Gastrocnemius medialis (tissue), 4 donors: Measurements from ENCODE around the gene PPOX. TPM values are rescaled to one million over a fixed set of nuclear protein-coding genes. Genes with fewer than 3 reads are reported as not detected.
A peak's percentile ranks its signal among the peaks of the same experiment; 100 is the strongest.

Experiments
- ATAC-seq, 2 donors: fragments of 150-250 bp; one replicate each; pipeline ENCODE4 v1.9.1; 2016
- DNase-seq, 2 donors: peaks; one replicate each; pipeline ENCODE4 v3.0.0-alpha.2; 2019
- H3K27ac ChIP-seq, 4 donors: fragments of 200-600 bp; sonication (generic); 1 replicate in 1 of 4; 2 replicates in 3 of 4; pipeline ENCODE4 v1.5.1; 2016 to 2018; ENCODE audit warnings: mild to moderate bottlenecking in 2 of 4, moderate library complexity in 1 of 4
- H3K27me3 ChIP-seq, 3 donors: fragments of 200-600 bp; sonication (generic) in 2 of 3; 1 replicate in 1 of 3; 2 replicates in 2 of 3; pipeline versions ENCODE4 v1.5.1 to v1.6.0; 2016 to 2019; ENCODE audit warnings: mild to moderate bottlenecking in 1 of 3, moderate library complexity in 1 of 3
- H3K36me3 ChIP-seq, 2 donors: fragments of 200-600 bp; sonication (generic) in 1 of 2; one replicate each; pipeline ENCODE4 v1.5.1; 2017 to 2018
- H3K4me1 ChIP-seq, 2 donors: fragments of 200-600 bp; sonication (generic) in 1 of 2; one replicate each; pipeline ENCODE4 v1.5.1; 2016 to 2017; ENCODE audit warnings: mild to moderate bottlenecking in 2 of 2
- H3K4me3 ChIP-seq, 4 donors: fragments of 200-600 bp; sonication (generic) in 3 of 4; 1 replicate in 1 of 4; 2 replicates in 3 of 4; pipeline ENCODE4 v1.5.1; 2016 to 2019; ENCODE audit warnings: mild to moderate bottlenecking in 2 of 4
- H3K9me3 ChIP-seq, 3 donors: fragments of 200-600 bp; sonication (generic) in 2 of 3; 1 replicate in 1 of 3; 2 replicates in 2 of 3; pipeline ENCODE4 v1.5.1; 2016 to 2019
- POLR2A ChIP-seq, 2 donors: fragments of 450-650 bp; IDR thresholded peaks; one replicate each; pipeline ENCODE4 v1.6.1; 2017; ENCODE audit warnings: antibody characterized with exemption in 2 of 2, mild to moderate bottlenecking in 2 of 2, moderate library complexity in 2 of 2
- in situ Hi-C, 4 donors: fragments of 200-750 bp; cut with MboI; loops; one replicate each; pipeline versions ENCODE4 v1.15.0 to v1.8.0; 2017; ENCODE audit warnings: low sequenced_read_pairs in 4 of 4
- intact Hi-C: fragments of 100-400 bp; cut with DNase I; formaldehyde crosslinking; loops from one replicate; pipeline ENCODE4 v1.15.1; 2023; ENCODE audit warnings: low total_unique reads
- total RNA-seq, 4 donors: library from RNA; depleted of rRNA; stranded (reverse); fragments of >200 nt; gene quantifications; one replicate each; pipeline versions ENCODE4 v1.1.0 to v1.2.3, GENCODE V29; 2016
- TF ChIP-seq, protein P1 (sequence below), 5 experiments: fragments of 450-650 bp in 3 of 5; fragments of 200-600 bp in 2 of 5; sonication (generic) in 2 of 5; IDR thresholded peaks in 4 of 5; conservative IDR thresholded peaks in 1 of 5; 1 replicate in 4 of 5; 2 replicates in 1 of 5; pipeline ENCODE4 v1.5.1; 2016 to 2019; ENCODE audit warnings: antibody characterized with exemption in 5 of 5, mild to moderate bottlenecking in 3 of 5, moderate library complexity in 3 of 5

Gene PPOX
- total RNA-seq, 4 donors from 2014 or later: 4.0 to 14.7 (median 7.3) TPM

- no peaks in the 10 kb centered on the region for H3K27me3 ChIP-seq
- H3K36me3 ChIP-seq: no peaks in the 10 kb centered on the region
- TF ChIP-seq, protein P1, sequence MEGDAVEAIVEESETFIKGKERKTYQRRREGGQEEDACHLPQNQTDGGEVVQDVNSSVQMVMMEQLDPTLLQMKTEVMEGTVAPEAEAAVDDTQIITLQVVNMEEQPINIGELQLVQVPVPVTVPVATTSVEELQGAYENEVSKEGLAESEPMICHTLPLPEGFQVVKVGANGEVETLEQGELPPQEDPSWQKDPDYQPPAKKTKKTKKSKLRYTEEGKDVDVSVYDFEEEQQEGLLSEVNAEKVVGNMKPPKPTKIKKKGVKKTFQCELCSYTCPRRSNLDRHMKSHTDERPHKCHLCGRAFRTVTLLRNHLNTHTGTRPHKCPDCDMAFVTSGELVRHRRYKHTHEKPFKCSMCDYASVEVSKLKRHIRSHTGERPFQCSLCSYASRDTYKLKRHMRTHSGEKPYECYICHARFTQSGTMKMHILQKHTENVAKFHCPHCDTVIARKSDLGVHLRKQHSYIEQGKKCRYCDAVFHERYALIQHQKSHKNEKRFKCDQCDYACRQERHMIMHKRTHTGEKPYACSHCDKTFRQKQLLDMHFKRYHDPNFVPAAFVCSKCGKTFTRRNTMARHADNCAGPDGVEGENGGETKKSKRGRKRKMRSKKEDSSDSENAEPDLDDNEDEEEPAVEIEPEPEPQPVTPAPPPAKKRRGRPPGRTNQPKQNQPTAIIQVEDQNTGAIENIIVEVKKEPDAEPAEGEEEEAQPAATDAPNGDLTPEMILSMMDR (IDR thresholded peaks at IDR 0.05 in 4 of 5, conservative IDR thresholded peaks at IDR 0.05 in 1 of 5): no peak
- TF ChIP-seq POLR2A (IDR thresholded peaks at IDR 0.05): no peak
- DNase-seq (peak in 1 of 2 donors; percentile 47), ATAC-seq (no peak)
- peak overlapping the region; percentile 36 to 55 (median 42) for H3K4me3 ChIP-seq
- peaks cover 48 to 49% of the 10 kb centered on the region in 2 donors for H3K4me1 ChIP-seq
- in situ Hi-C loops: loop anchor here in 2 of 4 donors (10.0 to 25.0 kb wide), 2 partner anchors 186 to 564 kb away; partner anchors contain the start of gene ATF6 (in 1 of the 2)
- H3K27ac ChIP-seq: peak overlapping the region; percentile 94 to 99 (median 98)
- intact Hi-C loops: no loop called here
- no peaks in the 10 kb centered on the region for H3K9me3 ChIP-seq
These were observed 32.1 kb downstream of the PPOX start for GRCh38 chr1:161198194-161198896.

DNA sequence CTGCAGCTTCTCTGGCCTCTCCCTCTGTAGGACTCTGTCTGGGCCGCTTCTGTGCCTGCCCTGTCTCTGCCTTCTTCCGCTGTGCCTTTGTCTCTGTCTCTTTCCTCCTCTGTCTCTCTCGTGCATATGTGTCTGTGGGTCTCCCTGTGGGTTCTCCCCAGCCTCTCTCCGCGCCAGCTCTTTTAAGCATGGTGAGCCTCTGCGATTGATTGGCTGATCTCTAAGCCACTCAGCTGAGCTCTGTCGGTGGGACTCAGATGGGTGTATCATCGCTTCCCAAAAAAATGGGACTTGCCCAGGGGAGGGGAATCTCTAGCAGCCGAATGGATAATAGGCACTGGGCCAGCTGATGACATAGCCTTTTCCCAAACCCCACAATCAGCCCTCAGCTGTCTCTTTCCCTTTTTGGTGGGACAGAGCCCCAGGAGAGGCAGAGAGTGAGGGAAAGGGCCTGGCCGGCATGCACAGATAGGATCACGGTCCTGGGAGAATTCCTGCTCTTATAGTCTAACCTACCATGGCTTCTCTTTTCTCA, 32.7 kb downstream of the PPOX start, which contains the start of gene ADAMTS4:
ADAMTS4 (minus strand) TSS at position 158 of the 535 bp plus-strand sequence. CDS start 427 bp downstream, outside the sequence.
- Histone ChIP-seq H3K36me3 (peaks cover 0 to 6% of the 10 kb centered on the region in 2 donors), H3K4me3 (peak within 1 kb of the TSS; percentile 36 to 55 (median 42)), H3K9me3 (no peaks in the 10 kb centered on the region), H3K27me3 (no peaks in the 10 kb centered on the region), H3K4me1 (peaks cover 51 to 55% of the 10 kb centered on the region in 2 donors), H3K27ac (peak within 1 kb of the TSS; percentile 94 to 99 (median 98))
- in situ Hi-C loops: loop anchor here in 2 of 4 donors (10.0 to 25.0 kb wide), 2 partner anchors 186 to 563 kb away; partner anchors contain the start of gene ATF6 (in 1 of the 2)
- intact Hi-C loops: no loop called here
- ATAC-seq (no peak), DNase-seq (peak in 1 of 2 donors; percentile 42)
- TF ChIP-seq, protein P1 (IDR thresholded peaks at IDR 0.05 in 4 of 5, conservative IDR thresholded peaks at IDR 0.05 in 1 of 5): no peak
- peak; percentile 57 to 70 for TF ChIP-seq POLR2A (IDR thresholded peaks at IDR 0.05)

DNA sequence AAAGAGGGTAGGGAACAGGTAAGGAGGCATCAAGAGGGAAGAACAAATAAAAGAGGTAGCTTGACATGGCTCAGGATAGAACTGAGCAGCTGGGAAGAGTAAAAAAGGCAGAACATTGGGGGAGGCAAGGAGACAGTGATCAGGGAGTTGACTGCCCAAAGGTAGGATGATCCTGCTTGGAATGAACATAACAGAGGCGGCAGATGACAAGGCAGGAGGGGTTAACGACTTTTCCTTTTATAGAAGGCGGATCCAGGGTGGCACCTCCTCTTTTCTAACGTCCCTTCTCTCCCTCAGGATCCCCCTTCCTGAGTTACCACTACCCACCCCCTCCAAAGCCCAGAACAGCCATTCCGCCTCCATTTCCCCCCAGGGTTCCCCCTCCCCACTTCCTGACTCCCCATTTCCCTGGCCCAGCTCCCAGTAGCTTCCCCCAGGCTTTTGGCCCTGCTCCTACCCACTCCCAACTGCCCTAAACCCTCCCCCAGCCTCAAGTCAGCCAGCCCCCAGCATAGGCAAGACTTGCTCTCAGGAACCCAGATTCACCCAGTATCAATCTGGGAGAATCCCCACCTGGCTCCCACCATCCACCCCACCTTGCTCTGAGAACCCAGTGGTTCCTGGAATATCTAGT, 33.4 kb downstream of the PPOX start:
- intact Hi-C loops (loop anchor here (5.0 kb wide), 1 partner anchor 188 kb away; no protein-coding TSS in a partner anchor), in situ Hi-C loops (loop anchor here (10.0 to 25.0 kb wide), 3 partner anchors 185 to 563 kb away; partner anchors contain the start of genes DUSP12 (in 2 of the 4) and ATF6 (in 1 of the 4))
- no peak for DNase-seq
- no peaks in the 10 kb centered on the region for H3K27me3 ChIP-seq
- H3K9me3 ChIP-seq: no peaks in the 10 kb centered on the region
- peaks cover 0 to 12% of the 10 kb centered on the region in 2 donors for H3K36me3 ChIP-seq
- TF ChIP-seq, protein P1 (IDR thresholded peaks at IDR 0.05 in 4 of 5, conservative IDR thresholded peaks at IDR 0.05 in 1 of 5): no peak
- TF ChIP-seq POLR2A (IDR thresholded peaks at IDR 0.05): no peak
- no peak for ATAC-seq
- H3K4me3 ChIP-seq: no peak overlapping the region
- H3K27ac ChIP-seq: peak overlapping the region; percentile 94 to 99 (median 98)
- peaks cover 54 to 57% of the 10 kb centered on the region in 2 donors for H3K4me1 ChIP-seq

GRCh38 chr1:161200421-161200991, 34.3 kb downstream of the PPOX start:
- H3K4me1 ChIP-seq: peaks cover 54 to 66% of the 10 kb centered on the region in 2 donors
- intact Hi-C loops: loop anchor here (5.0 kb wide), 1 partner anchor 187 kb away; no protein-coding TSS in a partner anchor
- no peaks in the 10 kb centered on the region for H3K27me3 ChIP-seq
- in situ Hi-C loops: loop anchor here in 2 of 4 donors (25.0 kb wide), 1 partner anchor 537 kb away; the partner anchor contains the start of gene DUSP12 (in 2 of the 2)
- no peak for ATAC-seq
- no peak for DNase-seq
- peak overlapping the region in 2 of 4 donors; percentile 83 to 84 for H3K4me3 ChIP-seq
- peaks cover 0 to 21% of the 10 kb centered on the region in 2 donors for H3K36me3 ChIP-seq
- no peak for TF ChIP-seq POLR2A (IDR thresholded peaks at IDR 0.05)
- TF ChIP-seq, protein P1 (IDR thresholded peaks at IDR 0.05 in 4 of 5, conservative IDR thresholded peaks at IDR 0.05 in 1 of 5): no peak
- H3K9me3 ChIP-seq: no peaks in the 10 kb centered on the region
- H3K27ac ChIP-seq: peak overlapping the region; percentile 94 to 99 (median 98)
